Ishikawa (cell line): ENCODE results near the gene GNB1L.

ENCODE experiments used
- CEBPB ChIP-seq: IDR thresholded peaks from 2 replicates; pipeline ENCODE4 v1.6.1; 2012
- CREB1 ChIP-seq: IDR thresholded peaks from 2 replicates; pipeline ENCODE4 v1.6.1; 2012; ENCODE audit warnings: low read depth
- EGR1 ChIP-seq: IDR thresholded peaks from 2 replicates; pipeline ENCODE4 v1.6.1; 2012
- EP300 ChIP-seq: IDR thresholded peaks from 2 replicates; pipeline ENCODE4 v1.6.1; 2012; ENCODE audit warnings: borderline replicate concordance
- FOXM1 ChIP-seq: IDR thresholded peaks from 2 replicates; pipeline ENCODE4 v1.6.1; 2012; ENCODE audit warnings: low read depth, borderline replicate concordance
- NFIC ChIP-seq: IDR thresholded peaks from 2 replicates; pipeline ENCODE4 v1.6.1; 2012
- RAD21 ChIP-seq: IDR thresholded peaks from 2 replicates; pipeline ENCODE4 v1.6.1; 2012; ENCODE audit warnings: low read depth
- TAF1 ChIP-seq: IDR thresholded peaks from 2 replicates; pipeline ENCODE4 v1.6.1; 2012; ENCODE audit warnings: low read depth, mild to moderate bottlenecking
- TCF12 ChIP-seq: IDR thresholded peaks from 2 replicates; pipeline ENCODE4 v1.6.1; 2012; ENCODE audit warnings: low read depth
- TEAD4 ChIP-seq: IDR thresholded peaks from 2 replicates; pipeline ENCODE4 v1.6.1; 2012
- YY1 ChIP-seq: IDR thresholded peaks from 2 replicates; pipeline ENCODE4 v1.6.1; 2012; ENCODE audit warnings: low read depth
- ZBTB7A ChIP-seq: IDR thresholded peaks from 2 replicates; pipeline ENCODE4 v1.6.1; 2012; ENCODE audit warnings: low read depth
- TF ChIP-seq, protein P1 (sequence below): IDR thresholded peaks from 2 replicates; pipeline ENCODE4 v1.6.1; 2012
- TF ChIP-seq, protein P2 (sequence below): IDR thresholded peaks from 2 replicates; pipeline ENCODE4 v1.6.1; 2012
- TF ChIP-seq, protein P3 (sequence below): IDR thresholded peaks from 2 replicates; pipeline ENCODE4 v1.6.1; 2012; ENCODE audit warnings: low read depth, mild to moderate bottlenecking

GNB1L gene

GRCh38 chr22:19855504-19856409, 1.1 kb upstream of the GNB1L start:
- peak; percentile 89 for TF ChIP-seq NFIC
- TF ChIP-seq TCF12, result no peak; the same call in 1 of the 2 replicates
- TF ChIP-seq, protein P1, sequence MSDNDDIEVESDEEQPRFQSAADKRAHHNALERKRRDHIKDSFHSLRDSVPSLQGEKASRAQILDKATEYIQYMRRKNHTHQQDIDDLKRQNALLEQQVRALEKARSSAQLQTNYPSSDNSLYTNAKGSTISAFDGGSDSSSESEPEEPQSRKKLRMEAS, result no peak
- TF ChIP-seq YY1, result no peak
- TF ChIP-seq, protein P2, sequence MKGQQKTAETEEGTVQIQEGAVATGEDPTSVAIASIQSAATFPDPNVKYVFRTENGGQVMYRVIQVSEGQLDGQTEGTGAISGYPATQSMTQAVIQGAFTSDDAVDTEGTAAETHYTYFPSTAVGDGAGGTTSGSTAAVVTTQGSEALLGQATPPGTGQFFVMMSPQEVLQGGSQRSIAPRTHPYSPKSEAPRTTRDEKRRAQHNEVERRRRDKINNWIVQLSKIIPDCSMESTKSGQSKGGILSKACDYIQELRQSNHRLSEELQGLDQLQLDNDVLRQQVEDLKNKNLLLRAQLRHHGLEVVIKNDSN, result no peak

GRCh38 chr22:19853879-19854777, 546 bp downstream of the GNB1L start:
- TF ChIP-seq, protein P2, result no peak
- no peak for TF ChIP-seq CREB1
- no peak for TF ChIP-seq TAF1
- TF ChIP-seq FOXM1, result peak; percentile 46; the same call in 1 of the 2 replicates
- no peak for TF ChIP-seq TEAD4
- TF ChIP-seq RAD21, result no peak
- TF ChIP-seq EP300, result no peak; the same call in 1 of the 2 replicates
- TF ChIP-seq ZBTB7A, result peak; percentile 91
- TF ChIP-seq EGR1, result no peak
- peak; percentile 47; the same call in 1 of the 2 replicates for TF ChIP-seq TCF12
- no peak for TF ChIP-seq CEBPB
- TF ChIP-seq NFIC, result no peak
- TF ChIP-seq YY1, result no peak
- TF ChIP-seq, protein P3, sequence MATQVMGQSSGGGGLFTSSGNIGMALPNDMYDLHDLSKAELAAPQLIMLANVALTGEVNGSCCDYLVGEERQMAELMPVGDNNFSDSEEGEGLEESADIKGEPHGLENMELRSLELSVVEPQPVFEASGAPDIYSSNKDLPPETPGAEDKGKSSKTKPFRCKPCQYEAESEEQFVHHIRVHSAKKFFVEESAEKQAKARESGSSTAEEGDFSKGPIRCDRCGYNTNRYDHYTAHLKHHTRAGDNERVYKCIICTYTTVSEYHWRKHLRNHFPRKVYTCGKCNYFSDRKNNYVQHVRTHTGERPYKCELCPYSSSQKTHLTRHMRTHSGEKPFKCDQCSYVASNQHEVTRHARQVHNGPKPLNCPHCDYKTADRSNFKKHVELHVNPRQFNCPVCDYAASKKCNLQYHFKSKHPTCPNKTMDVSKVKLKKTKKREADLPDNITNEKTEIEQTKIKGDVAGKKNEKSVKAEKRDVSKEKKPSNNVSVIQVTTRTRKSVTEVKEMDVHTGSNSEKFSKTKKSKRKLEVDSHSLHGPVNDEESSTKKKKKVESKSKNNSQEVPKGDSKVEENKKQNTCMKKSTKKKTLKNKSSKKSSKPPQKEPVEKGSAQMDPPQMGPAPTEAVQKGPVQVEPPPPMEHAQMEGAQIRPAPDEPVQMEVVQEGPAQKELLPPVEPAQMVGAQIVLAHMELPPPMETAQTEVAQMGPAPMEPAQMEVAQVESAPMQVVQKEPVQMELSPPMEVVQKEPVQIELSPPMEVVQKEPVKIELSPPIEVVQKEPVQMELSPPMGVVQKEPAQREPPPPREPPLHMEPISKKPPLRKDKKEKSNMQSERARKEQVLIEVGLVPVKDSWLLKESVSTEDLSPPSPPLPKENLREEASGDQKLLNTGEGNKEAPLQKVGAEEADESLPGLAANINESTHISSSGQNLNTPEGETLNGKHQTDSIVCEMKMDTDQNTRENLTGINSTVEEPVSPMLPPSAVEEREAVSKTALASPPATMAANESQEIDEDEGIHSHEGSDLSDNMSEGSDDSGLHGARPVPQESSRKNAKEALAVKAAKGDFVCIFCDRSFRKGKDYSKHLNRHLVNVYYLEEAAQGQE, result no peak
- TF ChIP-seq, protein P1, result no peak

DNA sequence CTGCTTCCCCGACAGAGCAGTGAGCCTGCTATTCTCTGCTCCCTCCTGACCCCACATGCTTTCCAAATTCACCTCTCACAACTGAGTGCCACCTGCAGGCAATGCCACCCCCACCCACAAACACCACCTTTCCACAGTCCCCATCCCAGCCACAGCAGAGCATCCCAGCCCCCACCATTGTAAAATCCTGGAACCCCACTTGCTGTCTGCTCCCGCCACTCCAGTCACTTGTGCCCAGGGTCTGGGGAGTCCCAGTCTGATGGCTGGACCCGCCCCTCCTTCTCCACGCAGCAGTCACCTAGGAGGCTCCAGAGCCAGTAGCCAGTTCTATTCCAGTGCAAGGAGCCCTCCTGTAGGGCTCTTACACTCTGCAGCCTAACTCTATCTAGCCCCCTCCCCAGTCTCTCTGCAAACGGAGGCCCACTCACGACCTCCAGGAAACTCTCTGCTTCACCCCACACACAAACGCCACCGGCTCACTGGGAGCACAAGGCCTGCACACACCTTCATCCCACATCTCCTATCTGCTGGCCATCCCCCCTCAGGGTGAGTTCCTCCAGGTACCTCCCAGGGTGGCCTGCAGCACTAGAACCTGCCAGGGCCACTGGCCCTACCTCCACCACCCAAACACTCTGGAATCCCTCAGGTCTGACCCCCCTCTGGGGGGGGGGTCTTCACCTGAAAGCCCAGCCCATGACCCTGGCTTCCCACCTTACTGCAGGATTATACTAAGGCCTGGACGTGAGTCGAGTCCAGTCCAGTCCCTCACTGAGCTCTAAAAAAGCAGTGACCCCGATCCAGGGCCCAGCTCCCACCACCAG, 1.4 kb downstream of the GNB1L start:
- TF ChIP-seq, protein P1, result no peak
- TF ChIP-seq EP300 (no peak), YY1 (no peak), CREB1 (no peak), TCF12 (no peak), TEAD4 (no peak)
- TF ChIP-seq, protein P2, result no peak
- TF ChIP-seq, protein P3, result no peak

GRCh38 chr22:19852177-19852781, 2.4 kb downstream of the GNB1L start:
- no peak for TF ChIP-seq FOXM1
- no peak for TF ChIP-seq TAF1
- TF ChIP-seq NFIC, result no peak
- TF ChIP-seq, protein P2, result no peak
- TF ChIP-seq, protein P3, result no peak
- TF ChIP-seq CREB1, result no peak
- no peak for TF ChIP-seq YY1
- TF ChIP-seq ZBTB7A, result no peak
- TF ChIP-seq, protein P1, result no peak
- TF ChIP-seq TCF12, result no peak
- TF ChIP-seq TEAD4, result no peak
- TF ChIP-seq EGR1, result no peak
- TF ChIP-seq CEBPB, result no peak
- TF ChIP-seq RAD21, result no peak
- no peak for TF ChIP-seq EP300
